Measurements from ENCODE around the gene PSAPL1. TPM values are rescaled to one million over a fixed set of nuclear protein-coding genes. Genes with fewer than 3 reads are reported as not detected.

The PSAPL1 gene
- total RNA-seq, 1 donor from 2014 or later: 1.3 TPM

DNA sequence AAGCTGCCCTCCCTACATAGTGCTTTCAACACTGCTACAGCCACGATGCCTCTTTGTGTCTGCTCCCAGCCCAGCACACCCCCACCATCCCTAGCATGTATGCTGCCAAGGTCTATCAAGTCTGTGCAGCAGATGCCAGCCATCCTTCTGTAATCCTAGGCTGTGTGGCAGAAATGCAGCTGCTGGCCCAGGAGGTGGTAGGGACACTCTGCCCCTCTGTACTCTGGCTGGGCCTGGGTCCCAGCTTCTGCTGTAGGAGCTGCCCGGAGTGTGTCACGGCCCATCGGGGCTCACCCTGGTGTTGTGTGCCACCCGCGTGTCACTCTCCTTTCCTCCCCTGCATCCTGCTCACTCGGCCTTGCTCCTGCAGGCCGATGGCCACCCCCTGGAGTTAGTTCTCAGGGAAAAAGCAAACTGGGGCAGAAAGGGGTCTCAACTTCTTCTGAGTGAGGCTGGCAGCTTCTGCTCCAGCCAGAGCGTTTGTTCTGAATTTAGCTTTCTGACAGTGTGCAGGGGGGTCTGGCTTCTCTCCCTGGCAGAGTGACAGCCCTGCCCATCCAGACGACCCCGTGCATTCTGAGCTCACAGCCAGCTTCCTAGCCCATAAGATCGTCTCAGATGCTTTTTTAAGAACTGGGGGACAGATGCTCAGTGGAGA lies 22.7 kb downstream of the PSAPL1 start:
- Mint-ChIP-seq H3K27me3 (no peaks in the 10 kb centered on the region), H3K4me1 (ENCODE audit: unreplicated experiment) (peaks cover 5% of the 10 kb centered on the region), H3K36me3 (no peaks in the 10 kb centered on the region), H3K27ac (no peak overlapping the region), H3K9me3 (peaks cover 10% of the 10 kb centered on the region), H3K4me3 (no peak overlapping the region)
- TF ChIP-seq, protein P1, sequence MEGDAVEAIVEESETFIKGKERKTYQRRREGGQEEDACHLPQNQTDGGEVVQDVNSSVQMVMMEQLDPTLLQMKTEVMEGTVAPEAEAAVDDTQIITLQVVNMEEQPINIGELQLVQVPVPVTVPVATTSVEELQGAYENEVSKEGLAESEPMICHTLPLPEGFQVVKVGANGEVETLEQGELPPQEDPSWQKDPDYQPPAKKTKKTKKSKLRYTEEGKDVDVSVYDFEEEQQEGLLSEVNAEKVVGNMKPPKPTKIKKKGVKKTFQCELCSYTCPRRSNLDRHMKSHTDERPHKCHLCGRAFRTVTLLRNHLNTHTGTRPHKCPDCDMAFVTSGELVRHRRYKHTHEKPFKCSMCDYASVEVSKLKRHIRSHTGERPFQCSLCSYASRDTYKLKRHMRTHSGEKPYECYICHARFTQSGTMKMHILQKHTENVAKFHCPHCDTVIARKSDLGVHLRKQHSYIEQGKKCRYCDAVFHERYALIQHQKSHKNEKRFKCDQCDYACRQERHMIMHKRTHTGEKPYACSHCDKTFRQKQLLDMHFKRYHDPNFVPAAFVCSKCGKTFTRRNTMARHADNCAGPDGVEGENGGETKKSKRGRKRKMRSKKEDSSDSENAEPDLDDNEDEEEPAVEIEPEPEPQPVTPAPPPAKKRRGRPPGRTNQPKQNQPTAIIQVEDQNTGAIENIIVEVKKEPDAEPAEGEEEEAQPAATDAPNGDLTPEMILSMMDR (conservative IDR thresholded peaks at IDR 0.05): no peak
- peak; percentile 45 for DNase-seq (ENCODE audit: extremely low spot score, unreplicated experiment)

- H3K9me3 Mint-ChIP-seq: peaks cover 10% of the 10 kb centered on the region
- H3K27ac Mint-ChIP-seq: no peak overlapping the region
- DNase-seq (ENCODE audit: extremely low spot score, unreplicated experiment): no peak
- no peak overlapping the region for H3K4me3 Mint-ChIP-seq
- H3K27me3 Mint-ChIP-seq: no peaks in the 10 kb centered on the region
- no peaks in the 10 kb centered on the region for H3K36me3 Mint-ChIP-seq
- H3K4me1 Mint-ChIP-seq (ENCODE audit: unreplicated experiment): peaks cover 5% of the 10 kb centered on the region
- TF ChIP-seq, protein P1 (conservative IDR thresholded peaks at IDR 0.05): no peak
These were observed 23.2 kb downstream of the PSAPL1 start for GRCh38 chr4:7411491-7411890.

DNA sequence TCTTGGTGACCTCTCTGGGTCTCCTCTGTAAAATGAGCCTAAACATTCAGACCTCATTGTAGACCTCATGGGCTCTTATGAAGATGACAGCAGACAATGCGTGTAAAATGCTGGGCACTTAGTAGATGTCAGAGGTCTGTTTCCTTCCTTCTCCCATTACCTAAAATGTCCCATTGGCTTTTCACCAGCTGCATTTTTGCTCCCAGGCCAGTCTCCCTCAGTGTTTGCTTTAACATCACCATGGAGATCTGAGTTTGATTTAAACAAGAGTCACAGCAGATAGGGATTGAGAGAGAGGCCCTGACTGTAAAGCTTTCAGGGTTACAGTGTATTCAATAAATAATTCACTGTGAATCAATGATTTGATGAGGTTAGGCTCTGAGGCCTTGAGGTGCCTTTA lies 24.3 kb downstream of the PSAPL1 start:
- DNase-seq (ENCODE audit: extremely low spot score, unreplicated experiment): no peak
- H3K27me3 Mint-ChIP-seq: no peaks in the 10 kb centered on the region
- H3K4me1 Mint-ChIP-seq (ENCODE audit: unreplicated experiment): peaks cover 5% of the 10 kb centered on the region
- TF ChIP-seq, protein P1 (conservative IDR thresholded peaks at IDR 0.05): no peak
- no peaks in the 10 kb centered on the region for H3K36me3 Mint-ChIP-seq
- peaks cover 10% of the 10 kb centered on the region for H3K9me3 Mint-ChIP-seq
- no peak overlapping the region for H3K4me3 Mint-ChIP-seq
- peak overlapping the region; percentile 13 for H3K27ac Mint-ChIP-seq

GRCh38 chr4:7408166-7408565 lies 26.6 kb downstream of the PSAPL1 start:
- DNase-seq (ENCODE audit: extremely low spot score, unreplicated experiment): no peak
- Mint-ChIP-seq H3K4me1 (ENCODE audit: unreplicated experiment) (peaks cover 5% of the 10 kb centered on the region), H3K27ac (no peak overlapping the region), H3K9me3 (peaks cover 10% of the 10 kb centered on the region), H3K4me3 (no peak overlapping the region), H3K36me3 (no peaks in the 10 kb centered on the region), H3K27me3 (no peaks in the 10 kb centered on the region)
- TF ChIP-seq, protein P1 (conservative IDR thresholded peaks at IDR 0.05): no peak

DNA sequence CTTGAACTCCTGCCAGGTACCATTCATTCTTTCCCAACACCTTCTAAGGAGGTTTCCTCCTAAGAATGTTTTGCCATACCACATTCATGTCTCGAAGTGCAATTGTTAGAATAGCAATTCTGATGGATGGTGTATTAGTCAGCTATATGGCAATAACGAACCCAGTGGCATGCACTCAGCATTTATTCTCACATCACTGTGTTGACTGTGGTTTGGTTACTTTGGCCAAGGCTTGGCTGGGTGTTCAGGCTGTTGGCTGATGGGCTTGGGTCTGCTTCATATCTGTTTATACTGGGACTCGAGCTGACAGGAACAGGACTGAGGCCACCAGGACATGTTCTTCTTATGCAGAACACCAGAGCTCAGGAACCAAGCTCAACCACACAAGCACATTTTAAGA lies 31.7 kb downstream of the PSAPL1 start:
- Mint-ChIP-seq H3K9me3 (no peaks in the 10 kb centered on the region), H3K4me1 (ENCODE audit: unreplicated experiment) (peaks cover 9% of the 10 kb centered on the region), H3K4me3 (no peak overlapping the region), H3K27me3 (peaks cover 15% of the 10 kb centered on the region), H3K36me3 (no peaks in the 10 kb centered on the region), H3K27ac (no peak overlapping the region)
- TF ChIP-seq, protein P1 (conservative IDR thresholded peaks at IDR 0.05): no peak
- DNase-seq (ENCODE audit: extremely low spot score, unreplicated experiment): no peak

Measured in type B pancreatic cell (in vitro differentiated cells).